ENCODE results near the gene SLC12A2. TPM values are rescaled to one million over a fixed set of nuclear protein-coding genes. Genes with fewer than 3 reads are reported as not detected.

Gene SLC12A2
- total RNA-seq, 1 experiment from 2014 or later, result 36.9 TPM

DNA sequence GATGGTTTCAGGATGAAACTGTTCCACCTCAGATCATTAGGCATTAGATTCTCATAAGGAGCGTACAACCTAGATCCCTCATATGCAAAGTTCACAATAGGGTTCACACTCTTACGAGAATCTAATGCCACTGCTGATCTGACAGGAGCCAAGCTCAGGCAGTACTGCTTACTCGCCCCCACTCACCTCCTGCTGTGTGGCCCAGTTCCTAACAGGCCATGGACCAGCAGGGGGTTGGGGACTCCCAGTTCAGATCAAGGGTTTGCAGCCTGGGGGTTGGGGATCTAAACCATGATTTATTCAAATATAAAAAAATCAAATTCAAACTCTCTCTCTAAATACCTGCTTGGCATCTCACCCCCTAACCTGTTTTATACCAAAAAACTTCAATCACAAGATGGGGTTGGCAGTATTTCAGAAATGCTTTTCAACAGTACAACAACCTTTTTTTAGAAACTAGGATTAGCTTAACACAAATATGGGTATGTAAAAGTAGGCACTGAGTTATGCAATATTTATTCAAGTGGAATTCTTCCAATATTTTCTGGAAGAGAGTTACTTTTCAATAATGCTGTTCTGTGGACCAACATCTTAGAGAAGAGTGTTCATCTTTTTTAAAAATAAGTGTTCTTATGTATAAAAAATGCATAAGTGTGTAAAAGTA is 30.1 kb upstream of the SLC12A2 start:
- in situ Hi-C loops (cut with HindIII; ENCODE audit: low pct_unique_long_range_greater_than_20kb, low sequenced_read_pairs), result no loop called here
- ChIA-PET POLR2A (no interaction called here), CTCF (no interaction called here)
- H3K27me3 ChIP-seq (ENCODE audit: control insufficient read depth, insufficient read depth, low read length), result no peaks in the 10 kb centered on the region
- TF ChIP-seq TCF7L2 (IDR thresholded peaks at IDR 0.05; ENCODE audit: low read depth, low read length), result no peak
- no peaks in the 10 kb centered on the region for H3K9me3 ChIP-seq (ENCODE audit: control insufficient read depth, insufficient read depth, low read depth, low read length)
- no peaks in the 10 kb centered on the region for H3K36me3 ChIP-seq (ENCODE audit: control insufficient read depth, insufficient read depth, low read length)
- no peak for ATAC-seq
- H3K4me3 ChIP-seq (ENCODE audit: low read depth in 2 of 2, low read length in 2 of 2), result no peak overlapping the region
- no peak for DNase-seq (ENCODE audit: low read depth, low spot score)
- no peaks in the 10 kb centered on the region for H3K4me1 ChIP-seq (ENCODE audit: control insufficient read depth, insufficient read depth, low read length)
- BruUV-seq (replicated peaks), result no TSS peak
- intact Hi-C loops (cut with micrococcal nuclease; ENCODE audit: unreplicated experiment), result no loop called here
- H3K27ac ChIP-seq (ENCODE audit: low read length), result no peak overlapping the region

DNA sequence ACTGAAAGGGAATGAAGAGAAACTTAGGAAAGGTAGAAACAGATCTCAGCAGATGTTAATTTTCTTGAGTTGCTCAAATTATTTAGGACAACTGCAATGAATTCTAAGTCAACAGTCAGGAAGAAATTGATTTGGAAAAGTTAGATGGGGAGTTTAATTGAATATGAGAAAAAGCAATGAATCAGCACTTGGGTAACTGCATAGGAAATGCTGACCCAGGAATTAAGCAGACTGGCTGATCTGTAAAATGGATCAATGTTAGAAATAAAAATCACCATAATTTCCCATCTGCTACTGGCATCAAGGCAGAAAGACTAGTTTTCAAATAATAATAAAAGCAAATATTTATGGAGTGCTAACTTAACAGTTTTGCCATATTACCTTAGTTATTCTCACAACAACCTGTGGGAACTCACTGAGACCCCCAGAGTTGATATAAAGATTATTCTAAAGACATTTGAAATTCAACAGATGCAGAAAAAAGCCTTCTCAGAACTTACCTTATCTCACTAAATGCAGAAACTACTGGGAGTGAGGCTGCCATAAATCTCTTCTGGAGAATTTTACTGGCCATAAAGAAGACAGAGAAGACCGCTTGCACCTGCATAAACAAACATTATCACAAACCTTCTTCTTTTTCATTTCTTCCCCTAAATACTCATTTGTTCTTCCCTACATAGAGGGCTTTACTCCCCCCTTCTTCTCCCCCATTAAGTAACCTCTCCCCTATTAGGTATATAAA is 22.8 kb upstream of the SLC12A2 start:
- POLR2A ChIA-PET, result no interaction called here
- no peak for ATAC-seq
- Histone ChIP-seq H3K36me3 (ENCODE audit: control insufficient read depth, insufficient read depth, low read length) (no peaks in the 10 kb centered on the region), H3K4me1 (ENCODE audit: control insufficient read depth, insufficient read depth, low read length) (no peaks in the 10 kb centered on the region), H3K27ac (ENCODE audit: low read length) (no peak overlapping the region), H3K9me3 (ENCODE audit: control insufficient read depth, insufficient read depth, low read depth, low read length) (no peaks in the 10 kb centered on the region), H3K27me3 (ENCODE audit: control insufficient read depth, insufficient read depth, low read length) (no peaks in the 10 kb centered on the region), H3K4me3 (ENCODE audit: low read depth in 2 of 2, low read length in 2 of 2) (no peak overlapping the region)
- no peak for DNase-seq (ENCODE audit: low read depth, low spot score)
- CTCF ChIA-PET, result no interaction called here
- TF ChIP-seq POLR2AphosphoS5 (IDR thresholded peaks at IDR 0.05; ENCODE audit: low read depth, low read length), result no peak
- TF ChIP-seq, protein P1, sequence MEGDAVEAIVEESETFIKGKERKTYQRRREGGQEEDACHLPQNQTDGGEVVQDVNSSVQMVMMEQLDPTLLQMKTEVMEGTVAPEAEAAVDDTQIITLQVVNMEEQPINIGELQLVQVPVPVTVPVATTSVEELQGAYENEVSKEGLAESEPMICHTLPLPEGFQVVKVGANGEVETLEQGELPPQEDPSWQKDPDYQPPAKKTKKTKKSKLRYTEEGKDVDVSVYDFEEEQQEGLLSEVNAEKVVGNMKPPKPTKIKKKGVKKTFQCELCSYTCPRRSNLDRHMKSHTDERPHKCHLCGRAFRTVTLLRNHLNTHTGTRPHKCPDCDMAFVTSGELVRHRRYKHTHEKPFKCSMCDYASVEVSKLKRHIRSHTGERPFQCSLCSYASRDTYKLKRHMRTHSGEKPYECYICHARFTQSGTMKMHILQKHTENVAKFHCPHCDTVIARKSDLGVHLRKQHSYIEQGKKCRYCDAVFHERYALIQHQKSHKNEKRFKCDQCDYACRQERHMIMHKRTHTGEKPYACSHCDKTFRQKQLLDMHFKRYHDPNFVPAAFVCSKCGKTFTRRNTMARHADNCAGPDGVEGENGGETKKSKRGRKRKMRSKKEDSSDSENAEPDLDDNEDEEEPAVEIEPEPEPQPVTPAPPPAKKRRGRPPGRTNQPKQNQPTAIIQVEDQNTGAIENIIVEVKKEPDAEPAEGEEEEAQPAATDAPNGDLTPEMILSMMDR (IDR thresholded peaks at IDR 0.05), result no peak
- TF ChIP-seq, protein P2, sequence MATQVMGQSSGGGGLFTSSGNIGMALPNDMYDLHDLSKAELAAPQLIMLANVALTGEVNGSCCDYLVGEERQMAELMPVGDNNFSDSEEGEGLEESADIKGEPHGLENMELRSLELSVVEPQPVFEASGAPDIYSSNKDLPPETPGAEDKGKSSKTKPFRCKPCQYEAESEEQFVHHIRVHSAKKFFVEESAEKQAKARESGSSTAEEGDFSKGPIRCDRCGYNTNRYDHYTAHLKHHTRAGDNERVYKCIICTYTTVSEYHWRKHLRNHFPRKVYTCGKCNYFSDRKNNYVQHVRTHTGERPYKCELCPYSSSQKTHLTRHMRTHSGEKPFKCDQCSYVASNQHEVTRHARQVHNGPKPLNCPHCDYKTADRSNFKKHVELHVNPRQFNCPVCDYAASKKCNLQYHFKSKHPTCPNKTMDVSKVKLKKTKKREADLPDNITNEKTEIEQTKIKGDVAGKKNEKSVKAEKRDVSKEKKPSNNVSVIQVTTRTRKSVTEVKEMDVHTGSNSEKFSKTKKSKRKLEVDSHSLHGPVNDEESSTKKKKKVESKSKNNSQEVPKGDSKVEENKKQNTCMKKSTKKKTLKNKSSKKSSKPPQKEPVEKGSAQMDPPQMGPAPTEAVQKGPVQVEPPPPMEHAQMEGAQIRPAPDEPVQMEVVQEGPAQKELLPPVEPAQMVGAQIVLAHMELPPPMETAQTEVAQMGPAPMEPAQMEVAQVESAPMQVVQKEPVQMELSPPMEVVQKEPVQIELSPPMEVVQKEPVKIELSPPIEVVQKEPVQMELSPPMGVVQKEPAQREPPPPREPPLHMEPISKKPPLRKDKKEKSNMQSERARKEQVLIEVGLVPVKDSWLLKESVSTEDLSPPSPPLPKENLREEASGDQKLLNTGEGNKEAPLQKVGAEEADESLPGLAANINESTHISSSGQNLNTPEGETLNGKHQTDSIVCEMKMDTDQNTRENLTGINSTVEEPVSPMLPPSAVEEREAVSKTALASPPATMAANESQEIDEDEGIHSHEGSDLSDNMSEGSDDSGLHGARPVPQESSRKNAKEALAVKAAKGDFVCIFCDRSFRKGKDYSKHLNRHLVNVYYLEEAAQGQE (IDR thresholded peaks at IDR 0.05; ENCODE audit: insufficient read depth in 1 of 2, low read depth in 2 of 2, low read length in 1 of 2), result no peak
- no peak for TF ChIP-seq SIN3A (IDR thresholded peaks at IDR 0.05; ENCODE audit: borderline replicate concordance, insufficient read depth, low read depth, low read length)
- TF ChIP-seq TCF7L2 (IDR thresholded peaks at IDR 0.05; ENCODE audit: low read depth, low read length), result no peak
- intact Hi-C loops (cut with micrococcal nuclease; ENCODE audit: unreplicated experiment) (no loop called here), in situ Hi-C loops (cut with HindIII; ENCODE audit: low pct_unique_long_range_greater_than_20kb, low sequenced_read_pairs) (no loop called here)
- no TSS peak for BruUV-seq (replicated peaks)

DNA sequence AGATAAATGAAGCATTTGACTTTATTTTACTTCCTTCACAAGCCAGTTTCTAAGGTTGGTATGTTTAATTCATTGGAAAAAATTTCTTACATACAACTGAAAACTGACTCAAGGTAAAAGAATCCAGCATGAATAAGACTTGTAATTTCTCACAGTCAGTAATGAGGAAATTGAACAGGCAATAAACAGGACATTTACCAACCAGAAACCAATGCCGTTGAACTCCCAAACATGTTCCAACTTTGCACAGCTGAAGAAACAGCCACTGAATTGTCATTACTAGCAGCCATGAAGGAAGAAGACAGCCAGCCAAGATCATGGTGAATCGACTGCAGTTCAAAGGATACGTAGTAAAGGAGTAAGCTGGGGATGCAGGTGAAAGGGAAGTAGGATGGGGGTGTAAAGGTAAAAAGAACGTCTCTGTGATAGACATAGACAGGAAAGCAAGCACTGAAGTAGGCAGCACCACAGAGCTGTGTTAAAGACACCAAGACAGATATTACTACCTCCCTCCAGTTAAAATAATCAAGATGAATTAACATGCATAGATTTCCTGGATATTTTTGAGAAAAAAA is 21.3 kb upstream of the SLC12A2 start:
- no TSS peak for BruUV-seq (replicated peaks)

More for the DNA sequence above, 21.3 kb upstream of the SLC12A2 start:
- no peaks in the 10 kb centered on the region for H3K4me1 ChIP-seq (ENCODE audit: control insufficient read depth, insufficient read depth, low read length)
- H3K27ac ChIP-seq (ENCODE audit: low read length), result no peak overlapping the region
- ATAC-seq (no peak), DNase-seq (ENCODE audit: low read depth, low spot score) (no peak)
- intact Hi-C loops (cut with micrococcal nuclease; ENCODE audit: unreplicated experiment), result no loop called here
- POLR2A ChIA-PET, result no interaction called here
- in situ Hi-C loops (cut with HindIII; ENCODE audit: low pct_unique_long_range_greater_than_20kb, low sequenced_read_pairs), result no loop called here
- H3K9me3 ChIP-seq (ENCODE audit: control insufficient read depth, insufficient read depth, low read depth, low read length), result no peaks in the 10 kb centered on the region
- H3K4me3 ChIP-seq (ENCODE audit: low read depth in 2 of 2, low read length in 2 of 2), result no peak overlapping the region
- H3K36me3 ChIP-seq (ENCODE audit: control insufficient read depth, insufficient read depth, low read length), result no peaks in the 10 kb centered on the region
- CTCF ChIA-PET, result no interaction called here
- no peaks in the 10 kb centered on the region for H3K27me3 ChIP-seq (ENCODE audit: control insufficient read depth, insufficient read depth, low read length)
- TF ChIP-seq TCF7L2 (IDR thresholded peaks at IDR 0.05; ENCODE audit: low read depth, low read length) (no peak), SIN3A (IDR thresholded peaks at IDR 0.05; ENCODE audit: borderline replicate concordance, insufficient read depth, low read depth, low read length) (no peak), POLR2AphosphoS5 (IDR thresholded peaks at IDR 0.05; ENCODE audit: low read depth, low read length) (no peak)

Measured in Panc1 (cell line).